Neural crest cell (in vitro differentiated cells): ENCODE results near the gene ADGRV1. TPM values are rescaled to one million over a fixed set of nuclear protein-coding genes. Genes with fewer than 3 reads are reported as not detected.

Experiments
- DNase-seq: peaks from one replicate; pipeline ENCODE4 v3.0.0; 2021; ENCODE audit warnings: low read depth, mixed read lengths, low spot score
- H3K27ac Mint-ChIP-seq: one replicate; pipeline ENCODE4 v1.8.0; 2021; ENCODE audit warnings: mild to moderate bottlenecking, mixed read lengths; ENCODE audit not compliant: unreplicated experiment
- H3K27me3 Mint-ChIP-seq: 2 replicates; pipeline ENCODE4 v1.8.0; 2021; ENCODE audit warnings: low read depth, mild to moderate bottlenecking, mixed read lengths
- H3K36me3 Mint-ChIP-seq: 2 replicates; pipeline ENCODE4 v1.8.0; 2021; ENCODE audit warnings: low read depth, mild to moderate bottlenecking, mixed read lengths
- H3K4me1 Mint-ChIP-seq: 2 replicates; pipeline ENCODE4 v1.8.0; 2021; ENCODE audit warnings: mixed read lengths
- H3K4me3 Mint-ChIP-seq: one replicate; pipeline ENCODE4 v1.8.0; 2021; ENCODE audit warnings: mild to moderate bottlenecking, mixed read lengths
- H3K9me3 Mint-ChIP-seq: 2 replicates; pipeline ENCODE4 v1.8.0; 2021; ENCODE audit warnings: mixed read lengths
- CTCF ChIP-seq: fragments of 200-600 bp; sonication (generic); conservative IDR thresholded peaks from 2 replicates; pipeline ENCODE4 v1.5.0; 2021; ENCODE audit warnings: antibody characterized with exemption, mild to moderate bottlenecking
- total RNA-seq: library from RNA; stranded (reverse); gene quantifications from 2 replicates; pipeline ENCODE4 v1.2.1, GENCODE V29; 2021

The ADGRV1 gene
- total RNA-seq, 1 donor from 2014 or later: 43.4 TPM

GRCh38 chr5:90947667-90948066 is 389.1 kb downstream of the ADGRV1 start:
- no peak overlapping the region for H3K27ac Mint-ChIP-seq
- DNase-seq: no peak
- H3K27me3 Mint-ChIP-seq: no peaks in the 10 kb centered on the region
- no peak for TF ChIP-seq CTCF
- no peaks in the 10 kb centered on the region for H3K4me1 Mint-ChIP-seq
- peaks cover 8% of the 10 kb centered on the region for H3K36me3 Mint-ChIP-seq
- peaks cover 6% of the 10 kb centered on the region for H3K9me3 Mint-ChIP-seq
- H3K4me3 Mint-ChIP-seq: no peak overlapping the region

- H3K4me1 Mint-ChIP-seq: no peaks in the 10 kb centered on the region
- no peak for DNase-seq
- H3K27me3 Mint-ChIP-seq: no peaks in the 10 kb centered on the region
- TF ChIP-seq CTCF: no peak
- H3K27ac Mint-ChIP-seq: no peak overlapping the region
- no peak overlapping the region for H3K4me3 Mint-ChIP-seq
- H3K36me3 Mint-ChIP-seq: peaks cover 8% of the 10 kb centered on the region
- H3K9me3 Mint-ChIP-seq: peaks cover 6% of the 10 kb centered on the region
These were observed 390.4 kb downstream of the ADGRV1 start for GRCh38 chr5:90948969-90949368.

GRCh38 chr5:90949469-90950358 is 391.1 kb downstream of the ADGRV1 start:
- Mint-ChIP-seq H3K27me3 (no peaks in the 10 kb centered on the region), H3K9me3 (peaks cover 6% of the 10 kb centered on the region), H3K27ac (no peak overlapping the region), H3K4me3 (no peak overlapping the region), H3K36me3 (peaks cover 5% of the 10 kb centered on the region), H3K4me1 (no peaks in the 10 kb centered on the region)
- DNase-seq: no peak
- TF ChIP-seq CTCF: no peak

GRCh38 chr5:90955001-90955635 is 396.5 kb downstream of the ADGRV1 start:
- Mint-ChIP-seq H3K4me3 (no peak overlapping the region), H3K9me3 (peaks cover 4% of the 10 kb centered on the region), H3K36me3 (no peaks in the 10 kb centered on the region), H3K27me3 (no peaks in the 10 kb centered on the region), H3K27ac (no peak overlapping the region), H3K4me1 (no peaks in the 10 kb centered on the region)
- TF ChIP-seq CTCF: no peak
- no peak for DNase-seq

GRCh38 chr5:90956511-90957097 is 398.0 kb downstream of the ADGRV1 start:
- H3K4me3 Mint-ChIP-seq: no peak overlapping the region
- H3K27me3 Mint-ChIP-seq: no peaks in the 10 kb centered on the region
- peaks cover 4% of the 10 kb centered on the region for H3K9me3 Mint-ChIP-seq
- H3K36me3 Mint-ChIP-seq: no peaks in the 10 kb centered on the region
- H3K4me1 Mint-ChIP-seq: no peaks in the 10 kb centered on the region
- no peak for DNase-seq
- TF ChIP-seq CTCF: no peak
- no peak overlapping the region for H3K27ac Mint-ChIP-seq
